ENCODE data around the gene KAZALD1.

Gene KAZALD1

GRCh38 chr10:101113890-101114403 is 52.2 kb downstream of the KAZALD1 start:
- Histone ChIP-seq H3K4me3 (ENCODE audit: low read depth, low read length) (no peak overlapping the region), H3K36me3 (ENCODE audit: control insufficient read depth in 2 of 2, insufficient read depth in 1 of 2, low read length in 2 of 2) (no peaks in the 10 kb centered on the region), H3K27ac (ENCODE audit: extremely low read depth, low read depth, low read length) (no peak overlapping the region), H3K4me1 (ENCODE audit: control insufficient read depth, insufficient read depth, low read length) (0 out of 2 replicates have a peak, but pooled peaks cover 2% of the 10 kb centered on the region), H3K9me3 (ENCODE audit: control insufficient read depth, insufficient read depth, low read depth, low read length) (no peaks in the 10 kb centered on the region)
- TF ChIP-seq ZNF600 (tag by site-specific recombination; IDR thresholded peaks at IDR 0.05) (no peak), SP3 (tag by site-specific recombination; IDR thresholded peaks at IDR 0.05) (no peak), ZNF366 (tag by site-specific recombination; conservative IDR thresholded peaks at IDR 0.05) (peak; percentile 94), PRDM10 (tag by site-specific recombination; IDR thresholded peaks at IDR 0.05) (no peak)
- ChIA-PET CTCF (interaction anchor here (1.1 to 1.4 kb wide), 2 partner anchors 15 to 28 kb away, joined by 4 read pairs; no protein-coding TSS in a partner anchor), POLR2A (no interaction called here)

- Histone ChIP-seq H3K4me1 (ENCODE audit: control insufficient read depth, insufficient read depth, low read length) (0 out of 2 replicates have a peak, but pooled peaks cover 2% of the 10 kb centered on the region), H3K36me3 (ENCODE audit: control insufficient read depth in 2 of 2, insufficient read depth in 1 of 2, low read length in 2 of 2) (no peaks in the 10 kb centered on the region), H3K9me3 (ENCODE audit: control insufficient read depth, insufficient read depth, low read depth, low read length) (no peaks in the 10 kb centered on the region), H3K27ac (ENCODE audit: extremely low read depth, low read depth, low read length) (no peak overlapping the region), H3K4me3 (ENCODE audit: low read depth, low read length) (no peak overlapping the region)
- POLR2A ChIA-PET = no interaction called here
- no peak for TF ChIP-seq HOXA7 (CRISPR knock-in tag; IDR thresholded peaks at IDR 0.05; ENCODE audit: borderline replicate concordance)
- TF ChIP-seq AEBP2 (tag by site-specific recombination; IDR thresholded peaks at IDR 0.05; ENCODE audit: borderline replicate concordance) = no peak
- no peak for TF ChIP-seq MEIS1 (CRISPR knock-in tag; IDR thresholded peaks at IDR 0.05; ENCODE audit: borderline replicate concordance)
- TF ChIP-seq TCF7L2 (IDR thresholded peaks at IDR 0.05; ENCODE audit: borderline replicate concordance, low read depth, low read length) = no peak
- no peak for TF ChIP-seq GFI1B (tag by site-specific recombination; IDR thresholded peaks at IDR 0.05)
- no peak for TF ChIP-seq ZNF280D (tag by site-specific recombination; IDR thresholded peaks at IDR 0.05)
- no peak for TF ChIP-seq ZNF707 (tag by site-specific recombination; IDR thresholded peaks at IDR 0.05)
- TF ChIP-seq ZSCAN23 (tag by site-specific recombination; IDR thresholded peaks at IDR 0.05) = no peak
- TF ChIP-seq BCL11A (tag by site-specific recombination; IDR thresholded peaks at IDR 0.05; ENCODE audit: low read depth) = no peak
- CTCF ChIA-PET = interaction anchor here (1.1 to 1.3 kb wide), 2 partner anchors 27 kb away, joined by 4 to 6 read pairs; no protein-coding TSS in a partner anchor
Observed at GRCh38 chr10:101114646-101115045, 52.9 kb downstream of the KAZALD1 start.

All from HEK293 (cell line).